Endothelial cell of umbilical vein (primary cell): ENCODE results near the gene ENPEP. TPM values are rescaled to one million over a fixed set of nuclear protein-coding genes. Genes with fewer than 3 reads are reported as not detected.

ENCODE experiments used
- BruUV-seq: library from RNA; stranded (reverse); fragments of 400-500 nt; replicated peaks from 2 replicates; lab custom pipeline; 2021; lab: Mats Ljungman, UMichigan
- CTCF ChIA-PET: fragments of 300-600, 350-600 bp; sonication (Branson Sonifier 250); formaldehyde crosslinking; loops from one replicate; lab custom pipeline; 2021; ENCODE audit warnings: antibody characterized with exemption, inconsistent platforms; lab: Charles Lee
- POLR2A ChIA-PET: fragments of 300-600, 350-600 bp; sonication (Branson Sonifier 250); formaldehyde crosslinking; loops from one replicate; lab custom pipeline; 2021; ENCODE audit warnings: antibody characterized with exemption, inconsistent platforms; lab: Charles Lee
- DNase-seq: peaks from one replicate; pipeline ENCODE4 v3.0.0-alpha.2; 2011; ENCODE audit warnings: low read depth, low spot score
- FAIRE-seq: peaks from 2 replicates; lab custom pipeline; 2011; peaks lifted over from hg19 to GRCh38; lab: Jason Lieb, UNC
- H2AFZ ChIP-seq: 2 replicates; pipeline ENCODE4 v1.6.0; 2012; ENCODE audit warnings: low read depth, low read length, control low read depth, inconsistent platforms
- H3K27ac ChIP-seq: 2 replicates; pipeline ENCODE4 v1.5.1; 2011; ENCODE audit warnings: low read depth, mild to moderate bottlenecking, control low read depth, low read length, moderate library complexity; ENCODE audit not compliant: insufficient read depth
- H3K27me3 ChIP-seq, 2 experiments: 2 replicates each; pipeline versions ENCODE4 v1.6.0 to v1.6.1; 2011; ENCODE audit warnings: low read length in 2 of 2, mixed read lengths in 1 of 2; ENCODE audit not compliant: control insufficient read depth in 2 of 2, insufficient read depth in 2 of 2
- H3K36me3 ChIP-seq, 2 experiments: 2 replicates in 1 of 2; 3 replicates in 1 of 2; pipeline ENCODE4 v1.5.1; 2011; ENCODE audit warnings: low read length in 2 of 2, mild to moderate bottlenecking in 1 of 2, moderate library complexity in 1 of 2; ENCODE audit not compliant: control insufficient read depth in 2 of 2, insufficient read depth in 2 of 2; ENCODE audit errors: extremely low read depth in 1 of 2
- H3K4me1 ChIP-seq: 3 replicates; pipeline ENCODE4 v1.5.1; 2011; ENCODE audit warnings: mild to moderate bottlenecking, low read length; ENCODE audit not compliant: control insufficient read depth, insufficient read depth; ENCODE audit errors: extremely low read depth
- H3K4me2 ChIP-seq: 2 replicates; pipeline ENCODE4 v1.6.1; 2011; ENCODE audit warnings: low read length, control low read depth, mixed read lengths; ENCODE audit not compliant: insufficient read depth
- H3K4me3 ChIP-seq, 3 experiments: fragments of 200-600 bp in 1 of 3; sonication (generic), shearing (Covaris generic) in 1 of 3; replicated peaks in 1 of 3; 2 replicates each; pipeline ENCODE4 v1.5.1; 2011 to 2016; ENCODE audit warnings: control low read depth in 3 of 3, low read length in 3 of 3, mild to moderate bottlenecking in 2 of 3, inconsistent platforms in 1 of 3, low read depth in 1 of 3, moderate library complexity in 1 of 3; ENCODE audit not compliant: insufficient read depth in 1 of 3
- H3K79me2 ChIP-seq: 2 replicates; pipeline ENCODE4 v1.6.0; 2012; ENCODE audit warnings: low read length, inconsistent platforms; ENCODE audit not compliant: control insufficient read depth, insufficient read depth
- H3K9ac ChIP-seq: replicated peaks from 2 replicates; pipeline ENCODE3; 2011; ENCODE audit warnings: low read length, control low read depth; ENCODE audit not compliant: insufficient read depth; ENCODE audit errors: extremely low read depth
- H3K9me1 ChIP-seq: replicated peaks from 3 replicates; pipeline ENCODE4 v1.6.0; 2011; ENCODE audit warnings: mild to moderate bottlenecking, low read length; ENCODE audit not compliant: control insufficient read depth, insufficient read depth; ENCODE audit errors: extremely low read depth
- H3K9me3 ChIP-seq: replicated peaks from 2 replicates; pipeline ENCODE4 v1.5.1; 2012; ENCODE audit warnings: low read length, inconsistent platforms; ENCODE audit not compliant: control insufficient read depth, insufficient read depth
- H4K20me1 ChIP-seq: replicated peaks from 2 replicates; pipeline ENCODE3; 2011; ENCODE audit warnings: mild to moderate bottlenecking, low read length; ENCODE audit not compliant: control insufficient read depth, insufficient read depth; ENCODE audit errors: extremely low read depth
- EZH2 ChIP-seq: IDR thresholded peaks from 2 replicates; pipeline ENCODE4 v1.6.1; 2012; ENCODE audit warnings: borderline replicate concordance, low read depth, mild to moderate bottlenecking, moderate library complexity, low read length, inconsistent platforms; ENCODE audit not compliant: severe bottlenecking
- FOS ChIP-seq: IDR thresholded peaks from 2 replicates; pipeline ENCODE4 v1.6.1; 2011; ENCODE audit warnings: mild to moderate bottlenecking, low read length, moderate library complexity, borderline replicate concordance; ENCODE audit not compliant: insufficient read depth
- GATA2 ChIP-seq: IDR thresholded peaks from 2 replicates; pipeline ENCODE4 v1.7.0; 2011; ENCODE audit warnings: low read depth, mild to moderate bottlenecking, moderate library complexity, mixed read lengths, low read length; ENCODE audit not compliant: insufficient read length, insufficient read depth
- JUN ChIP-seq: IDR thresholded peaks from 2 replicates; pipeline ENCODE4 v1.6.1; 2011; ENCODE audit warnings: borderline replicate concordance, low read depth; ENCODE audit not compliant: insufficient read length, insufficient read depth
- MAX ChIP-seq: IDR thresholded peaks from 2 replicates; pipeline ENCODE4 v1.6.1; 2011; ENCODE audit not compliant: insufficient read depth, insufficient read length
- MYC ChIP-seq: IDR thresholded peaks from one replicate; pipeline ENCODE4 v1.6.1; 2011; ENCODE audit warnings: mild to moderate bottlenecking, low read depth, low read length
- POLR2A ChIP-seq: IDR thresholded peaks from 2 replicates; pipeline ENCODE4 v1.6.1; 2012; ENCODE audit warnings: low read depth, mild to moderate bottlenecking, control low read depth, low read length
- POLR2AphosphoS5 ChIP-seq: IDR thresholded peaks from 2 replicates; pipeline ENCODE4 v1.6.1; 2012; ENCODE audit warnings: low read depth, mild to moderate bottlenecking, control low read depth, low read length, moderate library complexity; ENCODE audit not compliant: insufficient read depth
- dilution Hi-C: fragments of 300-500 bp; cut with MboI; formaldehyde crosslinking; loops from one replicate; pipeline ENCODE4 v1.15.0; 2019; ENCODE audit warnings: low sequenced_read_pairs; ENCODE audit not compliant: extremely low pct_ligation_motif_present
- intact Hi-C: fragments of 100-400 bp; cut with micrococcal nuclease; formaldehyde crosslinking; loops from one replicate; pipeline ENCODE4 v1.10.0; 2022
- polyA plus RNA-seq, 4 experiments: library from polyadenylated mRNA; depleted of rRNA in 3 of 4; stranded (reverse) in 3 of 4; unstranded in 1 of 4; fragments of >200 nt; gene quantifications; 2 replicates each; pipeline versions ENCODE4 v1.2.1 to v1.2.3, GENCODE V29; 2011 to 2012; ENCODE audit warnings: missing spikeins in 1 of 4
- total RNA-seq: library from RNA; stranded (reverse); gene quantifications from 2 replicates; pipeline ENCODE4 v1.2.3, GENCODE V29; 2021
- TF ChIP-seq, protein P1 (sequence below), 2 donors: IDR thresholded peaks; 1 replicate in 1 of 2; 2 replicates in 1 of 2; pipeline ENCODE4 v1.5.1; 2011; ENCODE audit warnings: low read length in 2 of 2, mild to moderate bottlenecking in 2 of 2, moderate library complexity in 2 of 2, control low read depth in 1 of 2, inconsistent platforms in 1 of 2, low read depth in 1 of 2; ENCODE audit not compliant: insufficient read depth in 1 of 2; ENCODE audit errors: extremely low read depth in 1 of 2

The ENPEP gene
- total and polyA plus RNA-seq, 2 donors (not counting 3 experiments of a cell fraction or from before 2014, with no cell fraction given): not detected

DNA sequence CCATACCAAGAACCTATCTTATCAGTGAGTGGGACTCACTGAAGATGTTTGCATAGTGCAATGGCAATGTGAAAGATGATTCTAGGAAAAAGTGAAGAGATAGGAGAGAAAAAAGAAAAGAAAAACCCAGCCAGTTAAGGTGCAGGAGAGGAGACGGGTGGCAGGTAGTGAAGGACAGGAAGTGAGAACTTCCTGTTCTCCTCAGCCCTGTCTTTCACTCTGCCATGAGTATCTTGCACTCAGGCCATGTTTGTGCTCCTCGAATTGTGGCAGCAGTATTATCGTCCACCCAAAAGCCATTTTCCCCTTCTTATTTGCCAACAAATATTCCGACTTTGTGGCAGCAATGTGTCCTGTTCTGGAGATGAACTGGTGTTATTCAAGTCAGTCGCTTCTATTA, 8.6 kb upstream of the ENPEP start:
- Histone ChIP-seq H3K9me1 (no peaks in the 10 kb centered on the region), H3K4me2 (no peak overlapping the region), H3K79me2 (no peaks in the 10 kb centered on the region), H3K27me3 (no peaks in the 10 kb centered on the region), H3K36me3 (no peaks in the 10 kb centered on the region), H2AFZ (no peak overlapping the region), H3K4me3 (no peak overlapping the region), H3K9ac (no peak overlapping the region), H3K27ac (no peak overlapping the region), H4K20me1 (no peaks in the 10 kb centered on the region), H3K4me1 (no peaks in the 10 kb centered on the region), H3K9me3 (no peaks in the 10 kb centered on the region)
- ChIA-PET CTCF (interaction anchor here (1.5 kb wide), 1 partner anchor 469 kb away, joined by 4 read pairs; no protein-coding TSS in a partner anchor), POLR2A (no interaction called here)
- dilution Hi-C loops: no loop called here
- TF ChIP-seq, protein P1, sequence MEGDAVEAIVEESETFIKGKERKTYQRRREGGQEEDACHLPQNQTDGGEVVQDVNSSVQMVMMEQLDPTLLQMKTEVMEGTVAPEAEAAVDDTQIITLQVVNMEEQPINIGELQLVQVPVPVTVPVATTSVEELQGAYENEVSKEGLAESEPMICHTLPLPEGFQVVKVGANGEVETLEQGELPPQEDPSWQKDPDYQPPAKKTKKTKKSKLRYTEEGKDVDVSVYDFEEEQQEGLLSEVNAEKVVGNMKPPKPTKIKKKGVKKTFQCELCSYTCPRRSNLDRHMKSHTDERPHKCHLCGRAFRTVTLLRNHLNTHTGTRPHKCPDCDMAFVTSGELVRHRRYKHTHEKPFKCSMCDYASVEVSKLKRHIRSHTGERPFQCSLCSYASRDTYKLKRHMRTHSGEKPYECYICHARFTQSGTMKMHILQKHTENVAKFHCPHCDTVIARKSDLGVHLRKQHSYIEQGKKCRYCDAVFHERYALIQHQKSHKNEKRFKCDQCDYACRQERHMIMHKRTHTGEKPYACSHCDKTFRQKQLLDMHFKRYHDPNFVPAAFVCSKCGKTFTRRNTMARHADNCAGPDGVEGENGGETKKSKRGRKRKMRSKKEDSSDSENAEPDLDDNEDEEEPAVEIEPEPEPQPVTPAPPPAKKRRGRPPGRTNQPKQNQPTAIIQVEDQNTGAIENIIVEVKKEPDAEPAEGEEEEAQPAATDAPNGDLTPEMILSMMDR (IDR thresholded peaks at IDR 0.05; ENCODE audit: extremely low read depth in 1 of 2, insufficient read depth in 1 of 2, low read depth in 1 of 2, low read length in 2 of 2): no peak
- TF ChIP-seq MYC: no peak
- no peak for TF ChIP-seq GATA2
- no peak for TF ChIP-seq POLR2A
- TF ChIP-seq EZH2: no peak
- no peak for TF ChIP-seq POLR2AphosphoS5
- no peak for TF ChIP-seq MAX
- no peak for TF ChIP-seq JUN
- TF ChIP-seq FOS: no peak
- DNase-seq: no peak
- FAIRE-seq: no peak
- intact Hi-C loops: no loop called here
- no TSS peak for BruUV-seq
